Measurements from ENCODE around the gene ARNT2.

Gene ARNT2

DNA sequence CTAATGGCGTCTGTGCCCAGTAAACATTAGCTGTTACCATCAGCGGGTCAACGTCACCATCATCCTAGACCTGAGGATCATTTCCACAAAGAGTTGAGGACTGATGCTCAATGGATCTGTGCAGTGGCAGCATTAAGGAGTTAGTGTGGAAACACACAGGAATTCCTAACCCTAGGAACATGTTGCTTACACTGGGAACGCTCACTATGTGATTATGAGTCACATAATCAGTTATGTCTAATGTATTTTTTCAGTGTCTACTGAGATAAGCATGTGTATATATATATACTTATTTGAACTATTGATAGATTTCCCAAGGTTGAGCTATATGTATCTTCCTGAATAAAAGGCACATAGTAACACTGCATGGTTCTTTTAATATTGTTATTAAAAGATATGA, 19.0 kb downstream of the ARNT2 start:
- no peaks in the 10 kb centered on the region for H3K4me1 ChIP-seq
- no peak for DNase-seq
- no peak overlapping the region for H3K4me3 ChIP-seq (ENCODE audit: low read depth, low read length)
- H3K9me3 ChIP-seq: no peaks in the 10 kb centered on the region
- TF ChIP-seq, protein P1, sequence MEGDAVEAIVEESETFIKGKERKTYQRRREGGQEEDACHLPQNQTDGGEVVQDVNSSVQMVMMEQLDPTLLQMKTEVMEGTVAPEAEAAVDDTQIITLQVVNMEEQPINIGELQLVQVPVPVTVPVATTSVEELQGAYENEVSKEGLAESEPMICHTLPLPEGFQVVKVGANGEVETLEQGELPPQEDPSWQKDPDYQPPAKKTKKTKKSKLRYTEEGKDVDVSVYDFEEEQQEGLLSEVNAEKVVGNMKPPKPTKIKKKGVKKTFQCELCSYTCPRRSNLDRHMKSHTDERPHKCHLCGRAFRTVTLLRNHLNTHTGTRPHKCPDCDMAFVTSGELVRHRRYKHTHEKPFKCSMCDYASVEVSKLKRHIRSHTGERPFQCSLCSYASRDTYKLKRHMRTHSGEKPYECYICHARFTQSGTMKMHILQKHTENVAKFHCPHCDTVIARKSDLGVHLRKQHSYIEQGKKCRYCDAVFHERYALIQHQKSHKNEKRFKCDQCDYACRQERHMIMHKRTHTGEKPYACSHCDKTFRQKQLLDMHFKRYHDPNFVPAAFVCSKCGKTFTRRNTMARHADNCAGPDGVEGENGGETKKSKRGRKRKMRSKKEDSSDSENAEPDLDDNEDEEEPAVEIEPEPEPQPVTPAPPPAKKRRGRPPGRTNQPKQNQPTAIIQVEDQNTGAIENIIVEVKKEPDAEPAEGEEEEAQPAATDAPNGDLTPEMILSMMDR (IDR thresholded peaks at IDR 0.05; ENCODE audit: low read depth, low read length): no peak
- no peaks in the 10 kb centered on the region for H3K36me3 ChIP-seq
- H3K27me3 ChIP-seq: no peaks in the 10 kb centered on the region

DNA sequence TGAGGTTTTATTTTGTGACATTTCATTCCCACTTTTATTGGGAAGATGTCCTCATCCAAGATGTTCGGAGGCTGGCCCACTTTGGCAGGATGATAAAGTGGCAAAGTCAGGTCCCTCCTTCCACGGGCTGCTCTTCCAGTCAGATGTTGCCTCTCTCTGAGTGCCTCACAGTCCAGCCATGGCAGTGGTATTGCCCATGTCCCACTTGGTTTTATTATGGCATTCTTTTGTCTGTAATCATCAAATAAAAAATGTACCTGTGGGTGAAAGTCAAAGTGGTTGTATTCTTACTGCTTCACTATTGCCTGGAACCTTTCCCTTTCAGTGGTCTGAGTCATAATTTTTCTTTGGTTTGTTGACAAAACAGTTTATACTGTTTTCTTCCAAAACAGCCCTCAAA, 20.2 kb downstream of the ARNT2 start:
- Histone ChIP-seq H3K4me1 (no peaks in the 10 kb centered on the region), H3K9me3 (no peaks in the 10 kb centered on the region), H3K36me3 (no peaks in the 10 kb centered on the region), H3K4me3 (ENCODE audit: low read depth, low read length) (no peak overlapping the region), H3K27me3 (no peaks in the 10 kb centered on the region)
- DNase-seq: no peak
- TF ChIP-seq, protein P1 (IDR thresholded peaks at IDR 0.05; ENCODE audit: low read depth, low read length): no peak

- Histone ChIP-seq H3K9me3 (no peaks in the 10 kb centered on the region), H3K4me3 (ENCODE audit: low read depth, low read length) (no peak overlapping the region), H3K4me1 (no peaks in the 10 kb centered on the region), H3K27me3 (no peaks in the 10 kb centered on the region), H3K36me3 (no peaks in the 10 kb centered on the region)
- TF ChIP-seq, protein P1 (IDR thresholded peaks at IDR 0.05; ENCODE audit: low read depth, low read length): no peak
- no peak for DNase-seq
Measured at GRCh38 chr15:80426316-80426715, 22.1 kb downstream of the ARNT2 start.

GRCh38 chr15:80429964-80430363, 25.8 kb downstream of the ARNT2 start:
- TF ChIP-seq, protein P1 (IDR thresholded peaks at IDR 0.05; ENCODE audit: low read depth, low read length): no peak

DNA sequence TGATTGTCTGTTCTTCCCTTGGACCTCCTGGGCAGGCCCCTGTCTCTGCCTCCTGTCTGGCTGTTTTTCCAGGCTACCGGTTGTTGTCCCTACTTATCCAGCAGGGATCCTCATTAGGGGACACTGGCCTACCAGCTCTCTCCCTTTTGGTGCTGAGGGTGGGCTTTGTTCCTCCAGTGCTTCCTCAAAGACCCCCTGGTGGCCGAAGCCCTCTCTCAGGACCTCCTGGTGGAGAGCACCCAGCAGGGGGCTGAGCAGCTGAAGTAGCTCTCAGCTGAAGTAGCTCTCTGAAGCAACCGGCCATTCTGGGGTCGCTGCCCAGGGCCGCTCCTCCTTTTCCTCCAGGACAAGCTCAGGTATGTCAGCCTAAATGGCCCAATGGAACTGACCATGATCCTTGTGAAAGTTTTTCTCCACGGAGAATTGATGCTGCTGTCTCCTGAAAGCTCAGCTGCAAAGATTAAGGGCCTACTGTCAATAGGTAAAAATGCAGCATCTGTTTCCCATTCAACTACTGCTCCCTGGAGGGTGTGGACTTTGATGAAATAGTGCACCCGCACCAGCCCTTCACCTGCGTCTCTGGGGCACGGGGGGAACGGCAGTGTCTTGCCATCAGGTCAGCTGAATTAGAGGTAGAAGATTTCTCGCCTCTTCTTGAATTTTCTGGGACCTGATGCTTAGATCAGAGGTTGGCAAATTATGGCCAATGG, 27.6 kb downstream of the ARNT2 start:
- Histone ChIP-seq H3K36me3 (no peaks in the 10 kb centered on the region), H3K4me1 (no peaks in the 10 kb centered on the region), H3K9me3 (no peaks in the 10 kb centered on the region), H3K27me3 (no peaks in the 10 kb centered on the region), H3K4me3 (ENCODE audit: low read depth, low read length) (no peak overlapping the region)
- TF ChIP-seq, protein P1 (IDR thresholded peaks at IDR 0.05; ENCODE audit: low read depth, low read length): 0 out of 2 replicates have a peak, but pooled peaks have one; percentile 3
- no peak for DNase-seq

More at GRCh38 chr15:80429964-80430363, 25.8 kb downstream of the ARNT2 start:
- no peaks in the 10 kb centered on the region for H3K36me3 ChIP-seq
- H3K27me3 ChIP-seq: no peaks in the 10 kb centered on the region
- no peaks in the 10 kb centered on the region for H3K4me1 ChIP-seq
- no peak for DNase-seq
- no peak overlapping the region for H3K4me3 ChIP-seq (ENCODE audit: low read depth, low read length)
- H3K9me3 ChIP-seq: no peaks in the 10 kb centered on the region

- Histone ChIP-seq H3K36me3 (no peaks in the 10 kb centered on the region), H3K4me3 (ENCODE audit: low read depth, low read length) (no peak overlapping the region)
- TF ChIP-seq, protein P1 (IDR thresholded peaks at IDR 0.05; ENCODE audit: low read depth, low read length): no peak
Measured at GRCh38 chr15:80432345-80432702, 28.1 kb downstream of the ARNT2 start.

More at GRCh38 chr15:80432345-80432702, 28.1 kb downstream of the ARNT2 start:
- no peak for DNase-seq
- Histone ChIP-seq H3K27me3 (no peaks in the 10 kb centered on the region), H3K4me1 (no peaks in the 10 kb centered on the region), H3K9me3 (no peaks in the 10 kb centered on the region)
